A673 (cell line): ENCODE results near the gene PLAC1.

ENCODE experiments used
- CTCF ChIP-seq: fragments of 300-800, 200-600 bp; sonication (generic); conservative IDR thresholded peaks from 2 replicates; pipeline ENCODE4 v1.5.1; 2017; ENCODE audit warnings: low read depth, mild to moderate bottlenecking, antibody characterized with exemption, low read length, moderate library complexity, mixed read lengths
- EZH2 ChIP-seq: fragments of 200-600 bp; sonication (generic); IDR thresholded peaks from 2 replicates; pipeline ENCODE4 v1.6.1; 2017; ENCODE audit warnings: borderline replicate concordance, low read depth, mild to moderate bottlenecking, mixed read lengths, antibody characterized with exemption, low read length; ENCODE audit not compliant: poor library complexity, severe bottlenecking

GRCh38 chrX:134544135-134544512 is 114.1 kb downstream of the PLAC1 start:
- TF ChIP-seq CTCF (no peak), EZH2 (no peak)
